GM23338 (cell line): ENCODE data around the gene COX4I1. TPM values are rescaled to one million over a fixed set of nuclear protein-coding genes. Genes with fewer than 3 reads are reported as not detected.

Experiments used
- ATAC-seq: fragments of 200-7000 bp; cut with Tn5 transposase; 3 replicates; pipeline ENCODE4 v1.9.1; 2020
- DNase-seq: peaks from one replicate; pipeline ENCODE4 v3.0.0-alpha.2; 2015; ENCODE audit warnings: low spot score
- H2AFZ ChIP-seq: fragments of 200-600 bp; sonication (generic); 2 replicates; pipeline ENCODE4 v1.8.0; 2016; ENCODE audit warnings: antibody characterized with exemption, mild to moderate bottlenecking, moderate library complexity
- H3F3A ChIP-seq: fragments of 200-600 bp; sonication (generic); replicated peaks from 2 replicates; pipeline ENCODE4 v1.8.0; 2017; ENCODE audit warnings: antibody characterized with exemption, mixed run types, low read depth
- H3K27ac ChIP-seq: fragments of 200-600 bp; sonication (generic); 2 replicates; pipeline ENCODE4 v1.6.1; 2016; ENCODE audit warnings: low read depth
- H3K27me3 ChIP-seq: fragments of 200-600 bp; sonication (generic); 2 replicates; pipeline ENCODE4 v1.8.0; 2016; ENCODE audit warnings: mild to moderate bottlenecking, mixed run types, moderate library complexity; ENCODE audit not compliant: insufficient read depth
- H3K36me3 ChIP-seq: fragments of 200-600 bp; sonication (generic); 2 replicates; pipeline ENCODE4 v1.8.0; 2016; ENCODE audit warnings: mild to moderate bottlenecking; ENCODE audit not compliant: insufficient read depth
- H3K4me1 ChIP-seq: fragments of 200-600 bp; sonication (generic); 2 replicates; pipeline ENCODE4 v1.8.0; 2016; ENCODE audit warnings: mild to moderate bottlenecking, moderate library complexity; ENCODE audit not compliant: insufficient read depth
- H3K4me2 ChIP-seq: fragments of 200-600 bp; sonication (generic); 2 replicates; pipeline ENCODE4 v1.7.1; 2017; ENCODE audit warnings: mixed run types
- H3K4me3 ChIP-seq: fragments of 200-600 bp; sonication (generic); 2 replicates; pipeline ENCODE4 v1.6.1; 2016; ENCODE audit warnings: mixed run types
- H3K79me2 ChIP-seq: fragments of 200-600 bp; sonication (generic); replicated peaks from 2 replicates; pipeline ENCODE4 v1.8.0; 2017; ENCODE audit warnings: mild to moderate bottlenecking; ENCODE audit not compliant: insufficient read depth
- H3K9me2 ChIP-seq: fragments of 200-600 bp; sonication (generic); 2 replicates; pipeline ENCODE4 v1.8.0; 2017; ENCODE audit not compliant: insufficient read depth
- H4K20me1 ChIP-seq: fragments of 200-600 bp; sonication (generic); replicated peaks from 2 replicates; pipeline ENCODE4 v1.8.0; 2017; ENCODE audit warnings: mild to moderate bottlenecking; ENCODE audit not compliant: insufficient read depth
- H3K27ac Mint-ChIP-seq: 2 replicates; pipeline ENCODE4 v1.8.0; 2020; ENCODE audit warnings: inconsistent platforms, mild to moderate bottlenecking, moderate library complexity, mixed read lengths
- H3K27me3 Mint-ChIP-seq: 3 replicates; pipeline ENCODE4 v1.8.0; 2022; ENCODE audit warnings: low read depth, mild to moderate bottlenecking, moderate library complexity, mixed read lengths, inconsistent platforms; ENCODE audit not compliant: insufficient read depth, poor library complexity
- H3K36me3 Mint-ChIP-seq: 3 replicates; pipeline ENCODE4 v1.8.0; 2021; ENCODE audit warnings: low read depth, mild to moderate bottlenecking, inconsistent platforms, moderate library complexity, mixed read lengths
- H3K4me1 Mint-ChIP-seq: 3 replicates; pipeline ENCODE4 v1.8.0; 2020; ENCODE audit warnings: mild to moderate bottlenecking, inconsistent platforms, mixed read lengths
- H3K4me3 Mint-ChIP-seq: 3 replicates; pipeline ENCODE4 v1.8.0; 2021; ENCODE audit warnings: moderate library complexity, mild to moderate bottlenecking, inconsistent platforms, mixed read lengths
- H3K9me3 Mint-ChIP-seq: 3 replicates; pipeline ENCODE4 v1.8.0; 2020; ENCODE audit warnings: moderate library complexity, mild to moderate bottlenecking, inconsistent platforms, mixed read lengths
- CREB1 ChIP-seq: fragments of 250-450 bp; sonication (Bioruptor Pico); IDR thresholded peaks from 2 replicates; pipeline ENCODE4 v1.5.0; 2020; ENCODE audit warnings: low read depth, mild to moderate bottlenecking, moderate library complexity
- CTCF ChIP-seq, 2 experiments: fragments of 200-600 bp in 1 of 2; sonication (generic) in 1 of 2; conservative IDR thresholded peaks; 2 replicates each; pipeline versions ENCODE4 v1.5.1 to v1.6.1; 2016 to 2017; ENCODE audit warnings: antibody characterized with exemption in 2 of 2, low read depth in 2 of 2, mild to moderate bottlenecking in 2 of 2, moderate library complexity in 1 of 2
- ETS1 ChIP-seq: IDR thresholded peaks from 2 replicates; pipeline ENCODE4 v1.6.1; 2016; ENCODE audit warnings: antibody characterized with exemption
- POLR2AphosphoS5 ChIP-seq: IDR thresholded peaks from 2 replicates; pipeline ENCODE4 v1.6.1; 2016; ENCODE audit warnings: antibody characterized with exemption, low read depth
- ZNF331 ChIP-seq: fragments of 250-450 bp; sonication (Bioruptor Pico); IDR thresholded peaks from 2 replicates; pipeline ENCODE4 v1.5.0; 2020; ENCODE audit warnings: low read depth, mild to moderate bottlenecking, moderate library complexity
- polyA plus RNA-seq: library from polyadenylated mRNA; unstranded; fragments of >200 nt; fragmentation: Nextera tagmentation; extraction: Ambion mirVana; gene quantifications from 2 replicates; pipeline ENCODE4 v1.2.1, GENCODE V29; 2016
- total RNA-seq: library from RNA; depleted of rRNA; stranded (reverse); fragments of >200 nt; shearing (Covaris generic); gene quantifications from 2 replicates; pipeline ENCODE4 v1.2.3, GENCODE V29; 2014

The COX4I1 gene
- total and polyA plus RNA-seq, 2 experiments from 2014 or later, result 329 to 1,008 TPM

GRCh38 chr16:85798283-85798776 is 1.2 kb upstream of the COX4I1 start:
- H3K4me1 ChIP-seq, result peaks cover 9% of the 10 kb centered on the region
- H3K27me3 Mint-ChIP-seq, result peaks cover 20% of the 10 kb centered on the region
- H3K9me2 ChIP-seq, result no peaks in the 10 kb centered on the region
- no peaks in the 10 kb centered on the region; the same call in 2 of the 3 replicates for H3K9me3 Mint-ChIP-seq
- H3K36me3 ChIP-seq, result peaks cover 25% of the 10 kb centered on the region
- peaks cover 65% of the 10 kb centered on the region for H3K36me3 Mint-ChIP-seq
- TF ChIP-seq ETS1, result no peak
- no peak for TF ChIP-seq POLR2AphosphoS5
- TF ChIP-seq ZNF331 (CRISPR knock-in tag), result no peak
- H4K20me1 ChIP-seq, result peaks cover 44% of the 10 kb centered on the region
- peak overlapping the region; percentile 74; the same call in 1 of the 2 replicates for H2AFZ ChIP-seq
- H3K79me2 ChIP-seq, result peaks cover 96% of the 10 kb centered on the region
- no peaks in the 10 kb centered on the region for H3K27me3 ChIP-seq
- H3F3A ChIP-seq, result 0 out of 2 replicates have a peak, but pooled peaks cover 3% of the 10 kb centered on the region
- peak overlapping the region; percentile 89 for H3K4me3 Mint-ChIP-seq
- peak overlapping the region; percentile 66; the same call in 1 of the 2 replicates for H3K27ac ChIP-seq
- peak overlapping the region; percentile 60 for H3K27ac Mint-ChIP-seq
- ATAC-seq (no peak), DNase-seq (peak; percentile 24)
- peak overlapping the region; percentile 98 for H3K4me3 ChIP-seq
- H3K4me1 Mint-ChIP-seq, result peaks cover 18% of the 10 kb centered on the region
- H3K4me2 ChIP-seq, result peak overlapping the region; percentile 99

- Mint-ChIP-seq H3K27ac (peak overlapping the region; percentile 60), H3K4me1 (peaks cover 18% of the 10 kb centered on the region), H3K9me3 (no peaks in the 10 kb centered on the region; the same call in 2 of the 3 replicates), H3K4me3 (peak overlapping the region; percentile 89), H3K36me3 (peaks cover 66% of the 10 kb centered on the region), H3K27me3 (peaks cover 20% of the 10 kb centered on the region)
- peaks cover 92% of the 10 kb centered on the region for H3K79me2 ChIP-seq
- H3K36me3 ChIP-seq, result peaks cover 25% of the 10 kb centered on the region
- peaks cover 9% of the 10 kb centered on the region for H3K4me1 ChIP-seq
- H3K4me2 ChIP-seq, result peak overlapping the region; percentile 99
- H3K9me2 ChIP-seq, result no peaks in the 10 kb centered on the region
- peak overlapping the region; percentile 66; the same call in 1 of the 2 replicates for H3K27ac ChIP-seq
- H3F3A ChIP-seq, result 0 out of 2 replicates have a peak, but pooled peaks cover 3% of the 10 kb centered on the region
- ATAC-seq (peak; percentile 46), DNase-seq (peak; percentile 48)
- H4K20me1 ChIP-seq, result peaks cover 43% of the 10 kb centered on the region
- TF ChIP-seq CTCF (conservative IDR thresholded peaks at IDR 0.05; ENCODE audit: low read depth in 2 of 2), result peak in 1 of 2 experiments; percentile 13; a peak in 1 of 4 replicates
- TF ChIP-seq CREB1 (CRISPR knock-in tag), result no peak
- no peak for TF ChIP-seq ZNF331 (CRISPR knock-in tag)
- peak overlapping the region; percentile 74 for H2AFZ ChIP-seq
- no peaks in the 10 kb centered on the region for H3K27me3 ChIP-seq
- H3K4me3 ChIP-seq, result peak overlapping the region; percentile 98
Observed at GRCh38 chr16:85798901-85799496, 496 bp upstream of the COX4I1 start.
